ENCODE measurements around the gene PRKCZ.
A peak's percentile ranks its signal among the peaks of the same experiment; 100 is the strongest.

GRCh38 chr1:2135441-2135841 lies 85.2 kb downstream of the PRKCZ start:
- TF ChIP-seq, protein P1, sequence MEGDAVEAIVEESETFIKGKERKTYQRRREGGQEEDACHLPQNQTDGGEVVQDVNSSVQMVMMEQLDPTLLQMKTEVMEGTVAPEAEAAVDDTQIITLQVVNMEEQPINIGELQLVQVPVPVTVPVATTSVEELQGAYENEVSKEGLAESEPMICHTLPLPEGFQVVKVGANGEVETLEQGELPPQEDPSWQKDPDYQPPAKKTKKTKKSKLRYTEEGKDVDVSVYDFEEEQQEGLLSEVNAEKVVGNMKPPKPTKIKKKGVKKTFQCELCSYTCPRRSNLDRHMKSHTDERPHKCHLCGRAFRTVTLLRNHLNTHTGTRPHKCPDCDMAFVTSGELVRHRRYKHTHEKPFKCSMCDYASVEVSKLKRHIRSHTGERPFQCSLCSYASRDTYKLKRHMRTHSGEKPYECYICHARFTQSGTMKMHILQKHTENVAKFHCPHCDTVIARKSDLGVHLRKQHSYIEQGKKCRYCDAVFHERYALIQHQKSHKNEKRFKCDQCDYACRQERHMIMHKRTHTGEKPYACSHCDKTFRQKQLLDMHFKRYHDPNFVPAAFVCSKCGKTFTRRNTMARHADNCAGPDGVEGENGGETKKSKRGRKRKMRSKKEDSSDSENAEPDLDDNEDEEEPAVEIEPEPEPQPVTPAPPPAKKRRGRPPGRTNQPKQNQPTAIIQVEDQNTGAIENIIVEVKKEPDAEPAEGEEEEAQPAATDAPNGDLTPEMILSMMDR (IDR thresholded peaks at IDR 0.05): peak in 2 of 12 donors; percentile 6 to 11
- no peak for TF ChIP-seq POLR2A (IDR thresholded peaks at IDR 0.05)

Data from heart left ventricle (tissue), 13 donors.